Middle frontal gyrus (tissue), 1 donor: ENCODE measurements around the gene SLC19A3.
"Not testable (repeated sequence)": the region's sequence is repeated elsewhere in the genome, so short reads cannot be mapped to it uniquely, and the experiment has no call there.

Source experiments
- DNase-seq: peaks from one replicate; pipeline ENCODE4 v3.0.0-alpha.2; 2015; ENCODE audit warnings: low spot score; ENCODE audit errors: extremely low spot score

The SLC19A3 gene

GRCh38 chr2:227717687-227718567 lies at the start of gene SLC19A3:
Gene SLC19A3 (minus strand): TSS chr2:227718028. CDS start chr2:227702318, 15,710 bp downstream.
- DNase-seq = peak; percentile 28

GRCh38 chr2:227766373-227766883 lies 48.6 kb upstream of the SLC19A3 start:
- DNase-seq = peak; percentile 42

- DNase-seq = no peak
Measured at GRCh38 chr2:227765788-227766372, 48.1 kb upstream of the SLC19A3 start.

- no peak for DNase-seq
Measured at GRCh38 chr2:227761740-227762476, 44.1 kb upstream of the SLC19A3 start.

GRCh38 chr2:227759411-227760118 lies 41.7 kb upstream of the SLC19A3 start:
- DNase-seq = no peak

GRCh38 chr2:227756261-227756660 lies 38.4 kb upstream of the SLC19A3 start:
- DNase-seq = not testable (repeated sequence)

- no peak for DNase-seq
Measured at GRCh38 chr2:227748079-227748478, 30.3 kb upstream of the SLC19A3 start.

- DNase-seq = no peak
Measured at GRCh38 chr2:227745594-227745993, 27.8 kb upstream of the SLC19A3 start, which contains the start of gene SCYGR8. Gene SCYGR8 (plus strand): TSS chr2:227745894. CDS start chr2:227745894, 0 bp downstream.

GRCh38 chr2:227740705-227741104 lies 22.9 kb upstream of the SLC19A3 start:
- not testable (repeated sequence) for DNase-seq

- no peak for DNase-seq
Measured at GRCh38 chr2:227739351-227739750, 21.5 kb upstream of the SLC19A3 start.

GRCh38 chr2:227728035-227728434 lies 10.2 kb upstream of the SLC19A3 start, which contains the start of gene SCYGR7:
Gene SCYGR7 (plus strand): TSS chr2:227728335. CDS start chr2:227728335, 0 bp downstream.
- no peak for DNase-seq

- no peak for DNase-seq
Measured at GRCh38 chr2:227724394-227725039, 6.7 kb upstream of the SLC19A3 start, which contains the start of gene SCYGR6. Gene SCYGR6 (minus strand): TSS chr2:227724757. CDS start chr2:227724757, 0 bp downstream.

- DNase-seq = not testable (repeated sequence)
Measured at GRCh38 chr2:227722821-227723220, 5.0 kb upstream of the SLC19A3 start.

GRCh38 chr2:227720680-227721079 lies 2.9 kb upstream of the SLC19A3 start:
- DNase-seq = no peak

GRCh38 chr2:227719641-227720040 lies 1.8 kb upstream of the SLC19A3 start:
- no peak for DNase-seq

GRCh38 chr2:227716501-227716900 lies 1.3 kb downstream of the SLC19A3 start:
- DNase-seq = no peak

- DNase-seq = no peak
Measured at GRCh38 chr2:227713291-227713690, 4.5 kb downstream of the SLC19A3 start.

- no peak for DNase-seq
Measured at GRCh38 chr2:227710986-227711385, 6.8 kb downstream of the SLC19A3 start.

- no peak for DNase-seq
Measured at GRCh38 chr2:227707390-227707789, 10.4 kb downstream of the SLC19A3 start.

- DNase-seq = no peak
Measured at GRCh38 chr2:227706859-227707258, 11.0 kb downstream of the SLC19A3 start.
